GM12874 (cell line): Measurements from ENCODE around the gene LMF2.

Experiments used
- CTCF ChIP-seq: IDR thresholded peaks from 2 replicates; pipeline ENCODE4 v1.5.1; 2011; ENCODE audit warnings: low read depth, mild to moderate bottlenecking, control low read depth, low read length, moderate library complexity; ENCODE audit not compliant: insufficient read depth

LMF2 gene

GRCh38 chr22:50542416-50542927 lies 35.0 kb upstream of the LMF2 start:
- TF ChIP-seq CTCF, result no peak

- TF ChIP-seq CTCF, result no peak
Measured at GRCh38 chr22:50540381-50540780, 32.9 kb upstream of the LMF2 start.

- TF ChIP-seq CTCF, result no peak
Measured at GRCh38 chr22:50537765-50538164, 30.3 kb upstream of the LMF2 start.

- no peak for TF ChIP-seq CTCF
Measured at GRCh38 chr22:50536226-50536625, 28.7 kb upstream of the LMF2 start.

GRCh38 chr22:50535113-50535512 lies 27.6 kb upstream of the LMF2 start:
- no peak for TF ChIP-seq CTCF

- TF ChIP-seq CTCF, result no peak
Measured at GRCh38 chr22:50532824-50533796, 25.6 kb upstream of the LMF2 start.

GRCh38 chr22:50531962-50532674 lies 24.6 kb upstream of the LMF2 start:
- no peak for TF ChIP-seq CTCF
